Measurements from ENCODE around the gene MAPRE3.

GRCh38 chr2:26934985-26935384, 35.5 kb upstream of the MAPRE3 start:
- TF ChIP-seq CTCF (IDR thresholded peaks at IDR 0.05; ENCODE audit: insufficient read depth, low read depth, low read length) (no peak), EZH2 (IDR thresholded peaks at IDR 0.05; ENCODE audit: insufficient read depth, low read length) (no peak)
